K562 (cell line): Measurements from ENCODE around the gene ARIH1. TPM values are rescaled to one million over a fixed set of nuclear protein-coding genes. Genes with fewer than 3 reads are reported as not detected.
"Not testable (repeated sequence)": the region's sequence is repeated elsewhere in the genome, so short reads cannot be mapped to it uniquely, and the experiment has no call there.

Experiments used
- ATAC-seq: fragments of 200-7000 bp; cut with Tn5 transposase; 3 replicates; pipeline ENCODE4 v1.9.1; 2020; ENCODE audit warnings: moderate library complexity
- BruUV-seq: library from RNA; stranded (reverse); fragments of 400-500 nt; replicated peaks from 2 replicates; lab custom pipeline; 2021; lab: Mats Ljungman, UMichigan
- CTCF ChIA-PET: fragments of 300-600 bp; formaldehyde crosslinking; extraction: SDS; loops from one replicate; lab custom pipeline; 2021; ENCODE audit warnings: low intra/inter-chr PET ratio; lab: Yijun Ruan, JAX
- POLR2A ChIA-PET: fragments of 300-600, 350-650 bp; sonication (Branson Sonifier 250); formaldehyde crosslinking; extraction: SDS; loops from one replicate; lab custom pipeline; 2021; ENCODE audit warnings: antibody characterized with exemption, inconsistent platforms; lab: Yijun Ruan, JAX
- DNase-seq, 4 experiments: peaks; one replicate each; pipeline versions ENCODE4 v3.0.0 to v3.0.0-alpha.2; 2011 to 2018; ENCODE audit warnings: low spot score in 3 of 4, mixed read lengths in 3 of 4; ENCODE audit errors: extremely low read depth in 1 of 4
- FAIRE-seq: peaks from 2 replicates; lab custom pipeline; 2011; peaks lifted over from hg19 to GRCh38; lab: Jason Lieb, UNC
- H2AFZ ChIP-seq: 2 replicates; pipeline ENCODE4 v1.6.0; 2011; ENCODE audit warnings: low read depth, low read length, control low read depth, inconsistent platforms
- H3K27ac ChIP-seq: fragments of 200-600 bp; 3 replicates; pipeline ENCODE4 v1.8.0; 2011; ENCODE audit warnings: low read depth, mild to moderate bottlenecking, control low read depth, inconsistent platforms, low read length, moderate library complexity, mixed read lengths; ENCODE audit errors: extremely low read depth
- H3K27me3 ChIP-seq, 2 experiments: fragments of 300-600 bp in 1 of 2; 2 replicates in 1 of 2; 3 replicates in 1 of 2; pipeline versions ENCODE4 v1.6.0 to v1.8.0; 2011; ENCODE audit warnings: inconsistent platforms in 2 of 2, low read length in 2 of 2, mild to moderate bottlenecking in 1 of 2, mixed read lengths in 1 of 2, moderate library complexity in 1 of 2; ENCODE audit not compliant: control insufficient read depth in 2 of 2, insufficient read depth in 2 of 2
- H3K36me3 ChIP-seq: fragments of 300-600 bp; 3 replicates; pipeline ENCODE4 v1.8.0; 2011; ENCODE audit warnings: mild to moderate bottlenecking, low read length, inconsistent platforms; ENCODE audit not compliant: control insufficient read depth, insufficient read depth
- H3K4me1 ChIP-seq, 2 experiments: fragments of 200-600 bp in 1 of 2; replicated peaks in 1 of 2; 2 replicates in 1 of 2; 3 replicates in 1 of 2; pipeline versions ENCODE4 v1.5.1 to v1.8.0; 2011; ENCODE audit warnings: inconsistent platforms in 2 of 2, low read length in 2 of 2, mild to moderate bottlenecking in 1 of 2, mixed read lengths in 1 of 2, moderate library complexity in 1 of 2; ENCODE audit not compliant: control insufficient read depth in 2 of 2, insufficient read depth in 2 of 2
- H3K4me2 ChIP-seq: 2 replicates; pipeline ENCODE4 v1.6.1; 2011; ENCODE audit warnings: low read length, control low read depth, inconsistent platforms, mixed read lengths; ENCODE audit not compliant: insufficient read depth
- H3K4me3 ChIP-seq: fragments of 200-600 bp; sonication (generic), shearing (Covaris generic); 2 replicates; pipeline ENCODE4 v1.5.1; 2016; ENCODE audit warnings: control low read depth, inconsistent platforms
- H3K79me2 ChIP-seq: fragments of 200-600 bp; 3 replicates; pipeline ENCODE4 v1.8.0; 2011; ENCODE audit warnings: low read length, inconsistent platforms; ENCODE audit not compliant: control insufficient read depth, insufficient read depth
- H3K9ac ChIP-seq, 2 experiments: 2 replicates each; pipeline versions ENCODE4 v1.6.0 to v1.6.1; 2011; ENCODE audit warnings: low read depth in 2 of 2, low read length in 2 of 2, control low read depth in 1 of 2, inconsistent platforms in 1 of 2, mild to moderate bottlenecking in 1 of 2, mixed read lengths in 1 of 2; ENCODE audit not compliant: insufficient read depth in 1 of 2
- H3K9me1 ChIP-seq: one replicate; pipeline ENCODE4 v1.6.0; 2011; ENCODE audit warnings: inconsistent platforms, mild to moderate bottlenecking, low read length, moderate library complexity; ENCODE audit not compliant: control insufficient read depth, insufficient read depth
- H3K9me3 ChIP-seq: replicated peaks from 2 replicates; pipeline ENCODE4 v1.5.1; 2011; ENCODE audit warnings: low read depth, low read length, inconsistent platforms; ENCODE audit not compliant: control insufficient read depth, insufficient read depth
- H4K20me1 ChIP-seq: replicated peaks from 2 replicates; pipeline ENCODE4 v1.6.1; 2011; ENCODE audit warnings: low read length, inconsistent platforms, mixed read lengths; ENCODE audit not compliant: control insufficient read depth, insufficient read depth
- BCOR ChIP-seq: fragments of 450-650 bp; IDR thresholded peaks from 2 replicates; pipeline ENCODE4 v1.6.1; 2016
- CEBPB ChIP-seq: fragments of 450-650 bp; IDR thresholded peaks from 2 replicates; pipeline ENCODE4 v1.6.1; 2016; ENCODE audit warnings: missing genetic modification characterization, missing compliant biosample characterization
- CEBPG ChIP-seq, 3 experiments: fragments of 200-800 bp in 1 of 3; sonication (Bioruptor generic) in 1 of 3; sonication (generic) in 1 of 3; formaldehyde crosslinking in 1 of 3; IDR thresholded peaks in 2 of 3; conservative IDR thresholded peaks in 1 of 3; 2 replicates each; pipeline versions ENCODE4 v1.6.1 to v1.8.0; 2016 to 2022; ENCODE audit warnings: missing compliant biosample characterization in 2 of 3, missing genetic modification characterization in 2 of 3, mild to moderate bottlenecking in 1 of 3, missing genetic modification reagents in 1 of 3
- KDM1A ChIP-seq, 2 experiments: fragments of 450-650 bp; IDR thresholded peaks; 2 replicates each; pipeline ENCODE4 v1.6.1; 2016; ENCODE audit warnings: mild to moderate bottlenecking in 2 of 2
- LARP7 ChIP-seq: fragments of 450-650 bp; IDR thresholded peaks from 2 replicates; pipeline ENCODE4 v1.6.1; 2016
- RBFOX2 ChIP-seq: fragments of 200-400 bp; formaldehyde crosslinking; IDR thresholded peaks from 2 replicates; pipeline ENCODE4 v1.6.1; 2017; ENCODE audit warnings: low read depth, mild to moderate bottlenecking, low read length, moderate library complexity
- WGBS: fragments of 100-300 bp; shearing (Covaris generic); methylation state at CpG from one replicate; pipeline ENCODE4 v1.1.6; 2016; ENCODE audit warnings: low coverage, mixed read lengths; ENCODE audit not compliant: insufficient coverage; ENCODE audit errors: missing lambda C conversion rate; 5-methylcytosine and 5-hydroxymethylcytosine counted together
- in situ Hi-C: fragments of 300-500 bp; cut with MboI; formaldehyde crosslinking; loops from 4 replicates; pipeline ENCODE4 v1.15.0; 2018; ENCODE audit warnings: inconsistent platforms, mixed read lengths
- intact Hi-C: fragments of 100-400 bp; cut with micrococcal nuclease; formaldehyde crosslinking; loops from 2 replicates; pipeline ENCODE4 v1.14.2; 2022
- polyA plus RNA-seq, 8 experiments: library from polyadenylated mRNA; depleted of rRNA in 4 of 8; stranded (reverse) in 5 of 8; unstranded in 3 of 8; fragments of >200 nt; fragmentation: Nextera tagmentation in 2 of 8; fragmentation: Illumina TruSeq in 1 of 8; extraction: Ambion mirVana in 2 of 8; extraction: Trizol in 1 of 8; gene quantifications; 2 replicates each; pipeline versions ENCODE4 v1.2.1 to v1.2.3, GENCODE V29; 2011 to 2014; ENCODE audit warnings: inconsistent platforms in 1 of 8, missing spikeins in 1 of 8
- total RNA-seq, 7 experiments: library from RNA; depleted of rRNA in 6 of 7; stranded (reverse); fragments of >200 nt in 6 of 7; fragmentation: Illumina TruSeq in 2 of 7; extraction: Trizol in 2 of 7; gene quantifications; 2 replicates each; pipeline versions ENCODE4 v1.2.1 to v1.2.3, GENCODE V29; 2011 to 2021; ENCODE audit warnings: low replicate concordance in 1 of 7
- TF ChIP-seq, protein P1 (sequence below): sonication (generic); IDR thresholded peaks from 2 replicates; pipeline ENCODE4 v1.6.1; 2016
- TF ChIP-seq, protein P2 (sequence below): sonication (generic); formaldehyde crosslinking; IDR thresholded peaks from 2 replicates; pipeline ENCODE4 v1.8.1; 2023; ENCODE audit warnings: mild to moderate bottlenecking, missing genetic modification reagents

ARIH1 gene
- total and polyA plus RNA-seq, 9 of the 15 experiments (the other 6 are each of a cell fraction or from before 2014, with no cell fraction given) = 17.7 to 125 (median 31.4) TPM

DNA sequence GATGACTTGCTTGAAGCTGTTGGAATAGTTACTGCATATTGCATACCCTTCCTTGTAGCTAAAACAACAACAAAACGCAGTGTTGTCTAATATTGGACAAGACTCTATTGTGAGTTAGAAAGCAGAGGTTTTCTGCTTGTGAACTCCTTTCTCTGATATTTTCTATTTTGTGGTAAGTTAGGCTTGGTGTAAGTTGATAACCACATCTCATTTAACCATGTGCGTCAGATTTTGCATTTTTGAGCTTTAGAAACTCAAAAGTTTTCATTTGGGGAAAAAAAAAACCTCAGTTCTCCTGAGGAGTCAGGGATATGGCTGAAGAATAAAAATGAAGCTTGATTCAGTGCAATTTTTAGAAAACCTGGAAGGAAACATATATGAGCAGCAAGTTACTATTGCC, 1.5 kb downstream of the ARIH1 start:
- 6% methylated on average over 2 of the region's 2 CpGs for WGBS
- ATAC-seq (no peak), DNase-seq (no peak), FAIRE-seq (no peak)
- peak overlapping the region in 1 of 2 experiments; percentile 94; a peak in 2 of 4 replicates for H3K9ac ChIP-seq
- H3K9me1 ChIP-seq = no peaks in the 10 kb centered on the region
- H3K27me3 ChIP-seq = no peaks in the 10 kb centered on the region
- no peak overlapping the region for H2AFZ ChIP-seq
- H4K20me1 ChIP-seq = peaks cover 8% of the 10 kb centered on the region
- intact Hi-C loops (loop anchor here (10.0 kb wide), 2 partner anchors 119 to 241 kb away; partner anchors contain the start of gene PKM), in situ Hi-C loops (no loop called here)
- H3K36me3 ChIP-seq = peaks cover 32% of the 10 kb centered on the region; the same call in 2 of the 3 replicates
- H3K27ac ChIP-seq = peak overlapping the region; percentile 96
- no peaks in the 10 kb centered on the region for H3K9me3 ChIP-seq
- peak overlapping the region; percentile 76 for H3K4me3 ChIP-seq
- no TSS peak for BruUV-seq
- TF ChIP-seq, protein P1, sequence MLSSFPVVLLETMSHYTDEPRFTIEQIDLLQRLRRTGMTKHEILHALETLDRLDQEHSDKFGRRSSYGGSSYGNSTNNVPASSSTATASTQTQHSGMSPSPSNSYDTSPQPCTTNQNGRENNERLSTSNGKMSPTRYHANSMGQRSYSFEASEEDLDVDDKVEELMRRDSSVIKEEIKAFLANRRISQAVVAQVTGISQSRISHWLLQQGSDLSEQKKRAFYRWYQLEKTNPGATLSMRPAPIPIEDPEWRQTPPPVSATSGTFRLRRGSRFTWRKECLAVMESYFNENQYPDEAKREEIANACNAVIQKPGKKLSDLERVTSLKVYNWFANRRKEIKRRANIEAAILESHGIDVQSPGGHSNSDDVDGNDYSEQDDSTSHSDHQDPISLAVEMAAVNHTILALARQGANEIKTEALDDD = peak; percentile 35; the same call in 1 of the 2 replicates
- TF ChIP-seq LARP7 = no peak
- CTCF ChIA-PET = no interaction called here
- POLR2A ChIA-PET = interaction anchor here (0.7 to 1.4 kb wide), 4 partner anchors 13 to 58 kb away, joined by 3 to 7 read pairs (median 4); no protein-coding TSS in a partner anchor
- H3K4me2 ChIP-seq = peak overlapping the region; percentile 93
- H3K4me1 ChIP-seq = peaks cover 7 to 15% of the 10 kb centered on the region in 2 experiments; a peak in 4 of 5 replicates
- H3K79me2 ChIP-seq = peaks cover 65% of the 10 kb centered on the region

DNA sequence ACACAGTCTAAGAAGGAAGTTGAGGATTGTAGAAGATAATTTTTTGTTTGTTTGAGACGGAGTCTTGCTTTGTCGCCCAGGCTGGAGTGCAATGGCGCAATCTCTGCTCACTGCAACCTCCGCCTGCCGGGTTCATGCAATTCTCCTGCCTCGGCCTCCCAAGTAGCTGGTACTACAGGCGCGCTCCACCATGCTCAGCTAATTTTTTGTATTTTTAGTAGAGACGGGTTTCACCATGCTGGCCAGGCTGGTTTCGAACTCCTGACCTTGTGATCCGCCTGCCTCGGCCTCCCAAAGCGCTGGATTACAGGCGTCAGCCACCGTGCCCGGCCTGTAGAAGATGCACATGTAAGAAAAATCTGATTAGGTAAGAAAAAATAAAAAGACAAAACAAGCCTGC, 2.2 kb downstream of the ARIH1 start:
- H3K9me1 ChIP-seq; BruUV-seq; H3K9me3 ChIP-seq; FAIRE-seq; H3K27me3 ChIP-seq; ATAC-seq; DNase-seq; CTCF ChIA-PET; H3K9ac ChIP-seq; H3K27ac ChIP-seq; H2AFZ ChIP-seq; in situ Hi-C loops; TF ChIP-seq CEBPG (CRISPR knock-in tag; IDR thresholded peaks at IDR 0.05): not testable (repeated sequence)
- H3K4me3 ChIP-seq = peak overlapping the region; percentile 76; the same call in 1 of the 2 replicates
- 70% methylated on average over 12 of the region's 16 CpGs for WGBS
- intact Hi-C loops = loop anchor here (10.0 kb wide), 2 partner anchors 118 to 242 kb away; partner anchors contain the start of gene PKM
- H3K79me2 ChIP-seq = peaks cover 71% of the 10 kb centered on the region
- peaks cover 7 to 15% of the 10 kb centered on the region in 2 experiments; a peak in 4 of 5 replicates for H3K4me1 ChIP-seq
- H3K4me2 ChIP-seq = peak overlapping the region; percentile 93
- peaks cover 12% of the 10 kb centered on the region for H4K20me1 ChIP-seq
- TF ChIP-seq RBFOX2 (0 out of 2 replicates have a peak, but pooled peaks have one; percentile 37), CEBPB (tag) (peak; percentile 82), KDM1A (IDR thresholded peaks at IDR 0.05) (peak in 1 of 2 experiments; percentile 7; a peak in 1 of 4 replicates), CEBPG (tag; conservative IDR thresholded peaks at IDR 0.05 in 1 of 2, IDR thresholded peaks at IDR 0.05 in 1 of 2) (peak in 1 of 2 experiments; percentile 35; a peak in 1 of 4 replicates), BCOR (0 out of 2 replicates have a peak, but pooled peaks have one; percentile 22)
- TF ChIP-seq, protein P2, sequence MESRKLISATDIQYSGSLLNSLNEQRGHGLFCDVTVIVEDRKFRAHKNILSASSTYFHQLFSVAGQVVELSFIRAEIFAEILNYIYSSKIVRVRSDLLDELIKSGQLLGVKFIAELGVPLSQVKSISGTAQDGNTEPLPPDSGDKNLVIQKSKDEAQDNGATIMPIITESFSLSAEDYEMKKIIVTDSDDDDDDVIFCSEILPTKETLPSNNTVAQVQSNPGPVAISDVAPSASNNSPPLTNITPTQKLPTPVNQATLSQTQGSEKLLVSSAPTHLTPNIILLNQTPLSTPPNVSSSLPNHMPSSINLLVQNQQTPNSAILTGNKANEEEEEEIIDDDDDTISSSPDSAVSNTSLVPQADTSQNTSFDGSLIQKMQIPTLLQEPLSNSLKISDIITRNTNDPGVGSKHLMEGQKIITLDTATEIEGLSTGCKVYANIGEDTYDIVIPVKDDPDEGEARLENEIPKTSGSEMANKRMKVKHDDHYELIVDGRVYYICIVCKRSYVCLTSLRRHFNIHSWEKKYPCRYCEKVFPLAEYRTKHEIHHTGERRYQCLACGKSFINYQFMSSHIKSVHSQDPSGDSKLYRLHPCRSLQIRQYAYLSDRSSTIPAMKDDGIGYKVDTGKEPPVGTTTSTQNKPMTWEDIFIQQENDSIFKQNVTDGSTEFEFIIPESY (CRISPR knock-in tag) = peak; percentile 39; the same call in 1 of the 2 replicates
- H3K36me3 ChIP-seq = peaks cover 36% of the 10 kb centered on the region; the same call in 2 of the 3 replicates
- POLR2A ChIA-PET = interaction anchor here (1.2 kb wide), 1 partner anchor 16 kb away, joined by 5 read pairs; no protein-coding TSS in a partner anchor
